HG03280 (cell line): Measurements from ENCODE around the gene CAMTA1.
"Not testable (repeated sequence)": the region's sequence is repeated elsewhere in the genome, so short reads cannot be mapped to it uniquely, and the experiment has no call there.

Source experiments
- ATAC-seq: cut with Tn5 transposase; IDR thresholded peaks from one replicate; pipeline ENCODE4 v1.9.1; 2021; ENCODE audit warnings: mild to moderate bottlenecking, moderate library complexity; ENCODE audit not compliant: unreplicated experiment

Gene CAMTA1, protein sequence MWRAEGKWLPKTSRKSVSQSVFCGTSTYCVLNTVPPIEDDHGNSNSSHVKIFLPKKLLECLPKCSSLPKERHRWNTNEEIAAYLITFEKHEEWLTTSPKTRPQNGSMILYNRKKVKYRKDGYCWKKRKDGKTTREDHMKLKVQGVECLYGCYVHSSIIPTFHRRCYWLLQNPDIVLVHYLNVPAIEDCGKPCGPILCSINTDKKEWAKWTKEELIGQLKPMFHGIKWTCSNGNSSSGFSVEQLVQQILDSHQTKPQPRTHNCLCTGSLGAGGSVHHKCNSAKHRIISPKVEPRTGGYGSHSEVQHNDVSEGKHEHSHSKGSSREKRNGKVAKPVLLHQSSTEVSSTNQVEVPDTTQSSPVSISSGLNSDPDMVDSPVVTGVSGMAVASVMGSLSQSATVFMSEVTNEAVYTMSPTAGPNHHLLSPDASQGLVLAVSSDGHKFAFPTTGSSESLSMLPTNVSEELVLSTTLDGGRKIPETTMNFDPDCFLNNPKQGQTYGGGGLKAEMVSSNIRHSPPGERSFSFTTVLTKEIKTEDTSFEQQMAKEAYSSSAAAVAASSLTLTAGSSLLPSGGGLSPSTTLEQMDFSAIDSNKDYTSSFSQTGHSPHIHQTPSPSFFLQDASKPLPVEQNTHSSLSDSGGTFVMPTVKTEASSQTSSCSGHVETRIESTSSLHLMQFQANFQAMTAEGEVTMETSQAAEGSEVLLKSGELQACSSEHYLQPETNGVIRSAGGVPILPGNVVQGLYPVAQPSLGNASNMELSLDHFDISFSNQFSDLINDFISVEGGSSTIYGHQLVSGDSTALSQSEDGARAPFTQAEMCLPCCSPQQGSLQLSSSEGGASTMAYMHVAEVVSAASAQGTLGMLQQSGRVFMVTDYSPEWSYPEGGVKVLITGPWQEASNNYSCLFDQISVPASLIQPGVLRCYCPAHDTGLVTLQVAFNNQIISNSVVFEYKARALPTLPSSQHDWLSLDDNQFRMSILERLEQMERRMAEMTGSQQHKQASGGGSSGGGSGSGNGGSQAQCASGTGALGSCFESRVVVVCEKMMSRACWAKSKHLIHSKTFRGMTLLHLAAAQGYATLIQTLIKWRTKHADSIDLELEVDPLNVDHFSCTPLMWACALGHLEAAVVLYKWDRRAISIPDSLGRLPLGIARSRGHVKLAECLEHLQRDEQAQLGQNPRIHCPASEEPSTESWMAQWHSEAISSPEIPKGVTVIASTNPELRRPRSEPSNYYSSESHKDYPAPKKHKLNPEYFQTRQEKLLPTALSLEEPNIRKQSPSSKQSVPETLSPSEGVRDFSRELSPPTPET (N-terminal part only)

DNA sequence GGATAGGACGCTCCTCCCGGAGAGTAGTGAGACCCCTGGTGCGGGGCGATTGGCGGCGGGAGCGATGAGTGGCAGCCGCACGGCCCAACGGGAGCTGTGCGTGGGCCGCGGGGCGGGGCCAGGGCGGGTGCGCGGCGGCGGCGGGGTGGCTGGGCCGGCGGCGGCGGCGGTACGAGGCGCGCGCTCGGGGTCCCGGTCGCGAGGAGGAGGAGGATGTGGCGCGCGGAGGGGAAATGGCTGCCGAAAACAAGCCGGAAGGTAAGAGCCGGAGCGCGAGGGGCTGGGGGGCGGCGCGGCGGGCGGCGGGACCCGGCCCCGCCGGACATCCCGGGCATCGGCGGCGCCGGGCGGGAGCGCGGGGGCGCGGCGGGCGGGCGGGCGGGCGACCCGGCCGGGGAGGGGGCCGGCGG, at the start of gene CAMTA1:
Gene CAMTA1, plus strand, starts transcription at position 137 of the 410 bp plus-strand sequence. Its CDS starts 77 bp downstream, at position 214.
- peak; percentile 75 for ATAC-seq

DNA sequence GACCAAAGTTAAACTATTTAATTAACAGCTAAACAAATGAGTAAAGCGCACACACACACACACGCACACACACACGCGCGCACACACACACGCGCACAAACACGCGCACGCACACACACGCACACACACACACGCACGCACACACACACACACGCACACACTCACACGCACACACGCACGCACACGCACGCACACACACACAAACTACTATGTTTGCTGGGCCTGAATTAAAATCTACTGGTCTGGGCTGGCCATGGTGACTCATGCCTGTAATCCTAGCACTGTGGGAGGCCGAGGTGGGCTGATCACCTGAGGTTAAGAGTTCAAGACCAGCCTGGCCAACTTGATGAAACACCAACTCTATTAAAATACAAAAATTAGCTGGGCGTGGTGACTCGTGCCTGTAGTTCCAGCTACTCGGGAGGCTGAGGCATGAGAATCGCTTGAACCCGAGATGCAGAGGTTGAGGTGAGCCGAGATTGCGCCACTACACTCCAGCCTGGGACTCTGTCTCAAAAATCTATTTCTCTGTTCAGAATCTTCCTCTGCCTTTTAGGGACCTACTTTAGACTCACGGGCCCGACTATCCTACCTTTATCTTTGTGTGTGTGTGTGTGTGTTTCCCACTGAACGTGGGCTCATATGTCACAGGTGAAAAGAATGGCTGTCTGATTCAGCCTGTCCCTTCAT, 46.1 kb upstream of the CAMTA1 start:
- no peak for ATAC-seq

DNA sequence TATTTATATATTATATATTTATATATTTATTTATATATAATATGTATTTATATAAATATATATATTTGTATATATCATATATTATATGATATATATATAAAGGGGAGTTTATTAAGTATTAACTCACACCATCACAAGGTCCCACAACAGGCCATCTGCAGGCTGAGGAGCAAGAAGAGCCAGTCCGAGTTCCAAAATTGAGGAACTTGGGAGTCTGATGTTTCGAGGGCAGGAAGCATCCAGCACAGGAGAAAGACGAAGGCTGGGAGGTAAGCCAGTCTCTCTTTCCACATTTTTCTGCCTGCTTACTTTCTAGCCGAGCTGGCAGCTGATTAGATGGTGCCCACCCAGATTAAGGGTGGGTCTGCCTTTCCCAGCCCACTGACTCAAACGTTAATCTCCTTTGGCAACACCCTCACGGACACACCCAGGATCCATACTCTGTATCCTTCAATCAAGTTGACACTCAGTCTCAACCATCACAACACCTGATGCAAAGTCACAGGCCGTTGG, 42.5 kb upstream of the CAMTA1 start:
- ATAC-seq, result not testable (repeated sequence)

DNA sequence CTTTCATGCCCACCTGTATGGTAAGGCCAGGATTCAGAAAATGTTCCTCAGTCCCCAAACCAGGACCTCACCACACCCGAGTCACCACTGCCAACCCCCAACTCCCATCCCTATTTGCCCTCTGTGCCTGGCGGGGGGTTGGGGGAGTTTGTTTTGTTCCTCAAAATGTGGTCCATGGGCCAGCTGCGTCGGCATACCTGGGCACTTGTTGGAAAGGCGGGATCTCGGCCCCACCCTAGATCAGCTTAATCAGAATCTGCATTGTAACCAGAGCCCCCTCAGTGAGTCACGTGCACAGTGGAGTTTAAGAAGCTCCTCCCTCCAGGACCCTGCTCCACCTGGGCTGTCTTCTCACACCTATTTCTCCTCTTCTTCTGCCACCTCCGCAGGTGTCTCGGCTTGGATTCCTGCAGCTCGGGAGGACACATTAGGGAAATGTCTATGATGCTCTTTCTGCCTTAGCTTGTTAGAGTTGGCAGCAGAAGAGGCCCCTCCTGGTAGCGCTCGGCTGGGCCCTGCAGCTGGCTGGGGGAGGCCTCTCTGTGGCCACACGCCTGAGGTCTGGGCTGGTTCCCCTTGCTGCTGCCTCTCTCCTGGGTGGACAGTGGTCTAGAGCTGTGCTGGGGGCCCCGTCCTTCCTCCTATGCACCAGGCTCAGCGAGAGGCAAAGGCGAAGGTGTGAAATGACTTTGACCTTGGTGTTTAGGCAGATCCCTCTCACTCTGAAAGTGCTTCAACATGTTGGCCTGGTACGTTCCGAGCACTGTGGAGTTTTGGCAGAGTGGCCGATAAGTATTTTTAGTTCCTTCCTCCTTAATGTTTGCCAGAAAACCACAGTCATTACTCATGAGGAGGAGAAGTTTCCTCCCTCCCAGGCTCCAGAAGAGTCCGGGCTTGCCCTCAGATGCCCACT, 41.8 kb upstream of the CAMTA1 start:
- no peak for ATAC-seq

DNA sequence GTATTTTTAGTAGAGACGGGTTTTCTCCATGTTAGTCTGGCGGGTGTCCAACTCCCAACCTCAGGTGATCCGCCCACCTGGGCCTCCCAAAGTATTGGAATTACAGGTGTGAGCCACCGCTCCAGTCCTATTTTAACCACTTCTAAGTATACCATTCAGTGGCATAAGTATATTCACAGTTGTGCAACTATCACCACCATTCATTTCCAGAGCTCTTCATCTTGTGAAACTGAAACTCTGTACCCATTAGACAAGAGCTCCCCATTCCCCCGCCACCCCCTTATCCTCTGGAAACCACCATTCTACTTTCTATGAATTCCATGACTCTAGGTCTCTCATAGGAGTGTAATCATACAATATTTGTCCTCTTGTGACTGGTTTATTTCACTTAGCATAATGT, 40.2 kb upstream of the CAMTA1 start:
- ATAC-seq, result no peak

DNA sequence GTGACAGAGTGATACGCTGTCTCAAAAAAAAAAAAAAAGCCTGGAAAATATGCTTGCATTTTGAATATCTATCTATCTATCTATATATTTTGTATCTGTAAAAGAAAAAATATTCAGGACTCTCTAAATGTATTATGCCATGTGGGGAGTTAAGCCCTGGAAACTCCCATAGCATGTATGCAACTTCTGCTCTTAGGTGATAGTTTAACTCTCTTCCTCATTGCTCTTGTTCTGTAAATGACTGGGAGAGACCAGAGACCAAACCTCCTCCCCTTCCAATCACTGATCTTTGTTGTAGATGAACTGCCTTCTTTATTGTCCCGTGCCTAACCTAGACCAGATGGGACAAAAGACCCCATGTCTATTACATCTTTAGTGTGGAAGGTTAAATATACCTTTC, 37.6 kb upstream of the CAMTA1 start:
- no peak for ATAC-seq

DNA sequence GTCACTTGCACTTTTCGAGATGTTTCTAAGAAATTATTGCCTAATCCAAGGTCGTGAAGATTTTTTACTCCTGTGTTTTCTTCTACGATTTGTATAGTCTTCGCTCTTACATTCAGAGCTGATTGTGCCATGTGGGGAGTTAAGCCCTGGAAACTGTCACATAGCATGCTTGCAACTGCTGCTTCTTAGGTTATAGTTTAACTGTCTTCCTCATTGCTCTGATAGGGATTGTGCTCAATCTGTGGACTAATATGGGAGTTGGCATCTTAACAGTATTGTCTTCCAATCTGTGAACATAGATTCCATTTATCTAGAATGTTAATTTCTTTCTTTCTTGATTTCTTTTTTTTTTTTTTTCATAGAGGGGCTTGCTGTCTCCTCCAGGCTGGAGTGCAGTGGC, 34.8 kb upstream of the CAMTA1 start:
- no peak for ATAC-seq

DNA sequence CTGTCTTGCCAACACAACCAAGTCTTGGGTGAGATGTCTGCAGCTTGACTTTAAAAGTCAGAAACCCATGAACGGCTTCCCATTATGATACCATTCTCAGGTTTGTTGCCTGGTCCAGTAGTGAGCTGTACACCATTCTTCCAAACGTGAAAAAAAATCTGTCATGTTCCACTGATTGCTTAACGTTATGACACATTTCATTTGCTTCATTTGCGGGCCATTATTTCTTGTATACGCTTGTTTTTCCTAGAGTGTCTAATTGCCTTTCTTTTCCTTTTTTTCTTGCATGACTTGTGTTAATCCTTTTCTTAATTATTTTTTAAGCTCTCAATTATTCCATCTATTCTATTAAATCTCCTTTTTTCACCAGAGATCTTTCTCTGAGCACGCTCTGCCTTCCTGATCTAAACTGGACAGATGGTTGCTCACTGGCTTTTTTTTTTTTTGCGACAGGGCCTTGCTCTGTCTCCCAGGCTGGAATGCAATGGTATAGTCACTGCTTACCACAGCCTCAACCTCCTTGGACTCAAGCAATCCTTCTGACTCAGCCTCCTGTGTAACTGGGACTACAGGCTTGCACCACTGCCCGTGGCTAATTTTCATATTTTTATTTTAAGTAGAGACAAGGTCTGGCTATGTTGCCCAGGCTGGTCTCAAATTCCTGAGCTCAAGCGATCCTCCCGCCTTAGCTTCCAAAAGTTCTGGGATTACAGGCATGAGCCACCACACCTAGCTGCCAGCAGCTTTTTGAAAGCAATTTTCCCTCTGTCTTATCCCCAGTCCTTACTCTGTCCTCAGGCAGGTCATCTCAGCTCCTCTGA, 31.7 kb upstream of the CAMTA1 start:
- ATAC-seq, result no peak

DNA sequence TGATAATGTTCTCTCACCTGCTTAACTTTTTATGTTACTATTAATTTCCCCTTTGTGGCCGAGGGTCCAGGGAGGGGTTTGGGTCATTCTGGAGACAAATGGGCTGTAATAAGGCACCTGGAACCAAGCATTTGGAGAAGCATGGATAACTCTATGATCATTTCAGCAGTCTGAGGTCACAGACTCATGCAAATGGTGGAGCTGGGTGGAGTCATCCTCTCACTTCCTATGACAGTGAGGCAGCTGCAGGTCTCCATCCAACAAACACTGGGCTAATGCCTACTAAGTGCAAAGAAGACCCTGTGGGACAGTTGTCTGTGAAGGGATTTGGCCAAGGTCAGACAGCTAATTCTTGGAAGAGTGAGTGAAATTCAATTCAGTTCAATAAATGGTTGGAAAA, 28.8 kb upstream of the CAMTA1 start:
- ATAC-seq, result no peak

DNA sequence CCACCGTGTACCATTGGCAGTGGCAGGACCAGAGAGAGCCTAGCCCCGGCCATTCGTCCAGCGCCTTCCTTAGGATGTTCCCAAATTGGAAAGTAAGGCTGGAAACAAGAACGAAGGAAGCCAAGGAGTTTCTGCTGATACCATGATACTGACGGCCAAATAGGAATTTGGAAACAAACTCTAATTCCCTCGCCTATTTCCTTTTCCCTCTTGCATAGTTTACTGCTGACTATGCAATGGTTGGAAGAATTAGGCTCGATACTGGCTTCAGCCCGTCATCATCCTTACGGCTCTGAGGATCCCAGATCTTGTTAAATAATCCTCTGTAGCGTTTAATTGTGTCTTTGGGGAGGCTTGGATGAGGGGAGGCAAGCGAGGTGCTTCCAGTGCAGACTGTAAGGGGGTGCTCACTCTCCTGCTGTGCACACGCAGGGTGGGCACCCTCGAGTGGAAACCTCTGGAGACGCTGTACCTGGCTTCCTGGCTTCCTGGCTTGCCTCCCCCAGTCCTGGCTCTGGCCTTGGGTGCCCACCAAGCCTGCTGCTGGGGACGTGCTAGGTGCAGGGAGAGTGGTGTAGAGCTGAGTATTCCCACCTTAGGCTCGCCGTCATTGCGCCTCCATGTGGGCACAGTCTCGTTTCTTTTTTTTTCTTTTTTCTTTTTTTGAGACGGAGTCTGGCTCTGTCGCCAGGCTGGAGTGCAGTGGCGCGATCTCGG, 27.4 kb upstream of the CAMTA1 start:
- no peak for ATAC-seq

DNA sequence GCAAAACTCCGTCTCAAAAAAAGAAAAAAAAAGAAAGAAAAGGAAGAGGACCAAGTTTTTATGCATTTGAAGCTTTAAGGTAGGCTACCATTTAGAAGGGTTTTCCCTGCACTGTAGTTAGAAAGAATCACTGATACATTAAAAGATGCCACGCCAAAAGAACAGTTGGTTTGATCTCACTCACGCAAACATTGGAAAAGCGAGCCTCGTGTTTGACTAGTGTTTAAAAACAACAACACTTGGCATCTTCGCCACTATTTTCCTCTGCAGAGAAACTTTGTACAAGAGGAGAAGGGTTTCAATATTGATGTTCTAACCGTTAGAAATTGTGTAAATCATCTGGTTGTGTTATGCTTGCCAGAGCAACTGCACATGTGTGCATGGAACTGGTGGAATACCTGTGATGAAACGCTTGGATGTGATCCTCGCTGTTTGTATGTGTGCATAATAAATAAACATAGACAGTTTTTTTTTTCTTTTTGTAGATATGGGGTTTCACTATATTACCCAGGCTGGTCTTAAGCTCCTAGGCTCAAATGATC, 24.0 kb upstream of the CAMTA1 start:
- no peak for ATAC-seq

DNA sequence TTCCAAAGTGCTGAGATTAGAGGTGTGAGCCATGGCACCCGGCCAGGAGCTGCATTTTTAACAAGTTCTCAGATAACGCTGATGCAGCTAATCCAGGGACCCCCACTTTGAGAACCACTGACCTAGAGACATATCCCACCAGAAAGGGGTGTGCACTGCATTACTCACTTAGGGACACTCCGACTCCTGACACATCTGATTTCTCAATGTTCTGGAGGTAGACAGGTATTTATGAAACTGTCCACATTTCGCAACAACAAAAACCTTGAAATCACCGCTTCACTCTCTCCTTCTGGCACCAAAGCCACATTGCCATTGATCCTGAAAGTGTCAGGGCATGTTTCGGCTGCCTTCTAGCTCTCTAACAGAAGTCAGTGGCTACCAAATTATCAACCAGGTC, 23.2 kb upstream of the CAMTA1 start:
- ATAC-seq, result no peak

DNA sequence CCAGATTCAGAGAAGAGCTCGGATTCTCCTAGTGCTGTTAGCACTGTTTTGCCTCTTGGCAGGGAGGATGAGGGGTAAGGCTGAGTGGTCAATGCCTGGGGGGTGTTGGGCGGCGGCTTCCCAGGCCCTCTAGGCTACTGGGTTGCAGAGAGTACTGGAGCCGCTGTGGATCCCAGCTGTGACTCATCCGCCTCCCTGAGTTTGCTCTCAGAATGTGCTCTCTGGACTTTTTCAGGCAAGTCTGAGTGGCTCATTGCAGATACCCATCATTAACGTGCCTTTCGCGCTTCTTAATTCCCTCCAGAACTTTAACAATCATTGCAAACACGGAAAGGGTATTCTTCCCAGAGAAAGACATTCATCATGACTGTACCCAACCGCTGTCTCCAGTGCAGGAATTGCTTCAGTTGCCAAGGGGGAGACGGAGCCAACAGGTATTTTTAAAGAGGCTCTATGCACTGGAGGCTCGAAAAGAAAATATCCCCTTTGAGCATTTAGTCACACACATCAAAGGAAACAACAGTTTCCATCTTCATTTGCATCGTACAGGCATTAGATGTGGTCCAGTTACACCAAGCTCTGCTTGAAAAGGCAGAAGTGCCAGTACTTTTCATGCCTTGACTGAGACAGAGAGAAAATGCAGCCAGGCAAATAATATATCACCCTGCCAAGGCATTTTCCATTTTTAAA, 14.4 kb upstream of the CAMTA1 start:
- no peak for ATAC-seq

DNA sequence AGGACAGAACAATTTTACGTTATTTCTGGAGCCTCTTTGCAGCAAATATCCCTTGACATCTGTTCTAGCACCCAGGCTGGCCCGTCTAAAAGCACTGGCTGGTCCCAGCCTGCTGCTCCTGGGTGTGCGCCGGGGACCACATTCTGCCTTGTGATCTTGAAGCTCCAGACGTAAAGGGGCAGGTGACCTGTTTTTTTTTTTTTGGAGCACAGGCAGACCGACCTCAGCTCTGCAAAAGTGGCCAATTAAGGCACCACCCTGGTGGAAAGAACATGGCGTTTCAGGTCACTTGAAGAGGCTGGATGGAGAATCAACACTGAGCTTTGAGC, 13.8 kb upstream of the CAMTA1 start:
- no peak for ATAC-seq

DNA sequence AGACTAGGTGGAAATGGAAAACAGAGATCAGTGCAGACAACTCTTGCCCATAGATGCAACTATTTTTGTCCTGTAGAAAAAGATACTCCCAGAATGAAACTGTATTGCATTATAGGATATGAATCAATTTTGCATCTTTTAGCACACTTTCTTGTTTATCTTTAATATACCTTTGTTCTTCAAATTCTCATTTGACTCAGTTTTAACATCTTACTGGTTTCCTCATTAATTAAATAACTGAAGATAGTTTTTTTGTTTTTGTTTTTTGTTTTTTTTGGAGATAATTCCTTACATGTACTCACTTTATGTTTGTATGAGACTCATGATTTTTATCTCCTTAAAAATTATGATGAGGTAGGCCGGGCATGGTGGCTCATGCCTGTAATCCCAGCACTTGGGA, 10.9 kb upstream of the CAMTA1 start:
- ATAC-seq, result no peak

DNA sequence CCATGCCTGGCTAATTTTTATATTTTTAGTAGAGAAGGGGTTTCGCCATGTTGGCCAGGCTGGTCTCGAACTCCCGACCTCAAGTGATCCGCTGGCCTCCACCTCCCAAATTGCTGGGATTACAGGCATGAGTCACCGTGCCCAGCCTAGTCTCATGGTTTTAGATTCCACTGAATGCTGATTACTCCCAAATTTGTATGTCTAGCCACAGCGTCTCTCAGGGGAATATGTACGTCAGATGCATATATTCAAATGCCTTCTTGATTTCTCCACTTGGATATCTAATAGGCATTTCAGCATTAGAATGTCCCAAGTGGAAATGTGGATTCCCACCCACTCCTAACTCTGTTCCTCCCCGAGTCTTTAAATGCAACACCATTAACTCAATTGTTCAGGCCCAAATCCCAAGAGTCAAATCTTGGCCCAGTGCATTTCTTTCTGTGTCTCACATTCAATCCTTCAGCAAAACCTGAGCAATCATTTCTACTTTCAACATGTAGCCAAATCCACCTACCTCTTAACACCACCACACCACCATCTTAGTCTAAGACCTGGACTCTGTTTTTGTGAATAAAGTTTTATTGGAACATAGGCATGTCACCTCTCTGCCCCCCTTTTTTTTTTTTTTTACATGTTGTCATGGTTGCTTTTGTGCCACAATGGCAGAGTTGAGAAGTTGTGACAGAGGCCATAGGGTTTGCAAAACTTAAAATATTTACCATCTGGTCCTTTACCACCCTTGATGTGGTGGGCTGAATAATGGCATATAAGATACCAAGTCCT, 9.8 kb upstream of the CAMTA1 start:
- no peak for ATAC-seq
